NCI-H2081 treated with DMSO at 0.1 percent for 48 hours (cell line): Measurements from ENCODE around the gene SNRPA.
"Not testable (repeated sequence)": the region's sequence is repeated elsewhere in the genome, so short reads cannot be mapped to it uniquely, and the experiment has no call there.

ENCODE experiments used
- DNase-seq: peaks from one replicate; lab custom pipeline; 2025; lab: John Stamatoyannopoulos, UW

SNRPA gene

GRCh38 chr19:40745402-40745780 lies 5.6 kb upstream of the SNRPA start:
- no peak for DNase-seq

- no peak for DNase-seq
Measured at GRCh38 chr19:40747536-40747935, 3.5 kb upstream of the SNRPA start.

GRCh38 chr19:40750058-40750873 lies 737 bp upstream of the SNRPA start, which contains the start of gene ACTMAP:
Gene ACTMAP, minus strand, starts transcription at chr19:40750477. Its CDS starts 674 bp downstream, at chr19:40749803.
- DNase-seq = peak; percentile 97

- DNase-seq = no peak
Measured at GRCh38 chr19:40752257-40752781, 1.3 kb downstream of the SNRPA start.

- no peak for DNase-seq
Measured at GRCh38 chr19:40754611-40755247, 3.7 kb downstream of the SNRPA start.

GRCh38 chr19:40755248-40755624 lies 4.2 kb downstream of the SNRPA start:
- DNase-seq = no peak

- DNase-seq = no peak
Measured at GRCh38 chr19:40755791-40756190, 4.8 kb downstream of the SNRPA start.

- DNase-seq = no peak
Measured at GRCh38 chr19:40756502-40757110, 5.6 kb downstream of the SNRPA start.

- no peak for DNase-seq
Measured at GRCh38 chr19:40758491-40758890, 7.5 kb downstream of the SNRPA start.

- DNase-seq = no peak
Measured at GRCh38 chr19:40759352-40759751, 8.3 kb downstream of the SNRPA start.

- no peak for DNase-seq
Measured at GRCh38 chr19:40762754-40763470, 11.9 kb downstream of the SNRPA start.

GRCh38 chr19:40763526-40763925 lies 12.5 kb downstream of the SNRPA start:
- DNase-seq = no peak

- DNase-seq = no peak
Measured at GRCh38 chr19:40763963-40764362, 13.0 kb downstream of the SNRPA start.

GRCh38 chr19:40766385-40766784 lies 15.4 kb downstream of the SNRPA start:
- not testable (repeated sequence) for DNase-seq

GRCh38 chr19:40768869-40769268 lies 17.9 kb downstream of the SNRPA start:
- DNase-seq = no peak

- DNase-seq = not testable (repeated sequence)
Measured at GRCh38 chr19:40771101-40771862, 20.3 kb downstream of the SNRPA start.

- no peak for DNase-seq
Measured at GRCh38 chr19:40774916-40775631, 24.1 kb downstream of the SNRPA start, which contains the start of gene MIA. Gene MIA, plus strand, starts transcription at chr19:40775521. Its CDS starts 22 bp downstream, at chr19:40775543.

- DNase-seq = no peak
Measured at GRCh38 chr19:40775632-40776022, 24.6 kb downstream of the SNRPA start.

GRCh38 chr19:40776364-40776763 lies 25.4 kb downstream of the SNRPA start:
- no peak for DNase-seq

- DNase-seq = peak; percentile 87
Measured at GRCh38 chr19:40776932-40777644, 26.1 kb downstream of the SNRPA start.
